Inferior parietal cortex (tissue), 1 donor: Measurements from ENCODE around the gene ZNF436.
A peak's percentile ranks its signal among the peaks of the same experiment; 100 is the strongest.

Source experiments
- DNase-seq: peaks from one replicate; pipeline ENCODE4 v3.0.0-alpha.2; 2016; ENCODE audit errors: extremely low spot score

ZNF436 gene

GRCh38 chr1:23369335-23370013, at the start of gene ZNF436:
Gene ZNF436, minus strand, starts transcription at chr1:23369836. Its CDS starts 1,831 bp downstream, at chr1:23368005.
- peak; percentile 76 for DNase-seq

GRCh38 chr1:23419180-23419579, 49.5 kb upstream of the ZNF436 start:
- DNase-seq: no peak

GRCh38 chr1:23417570-23417969, 47.9 kb upstream of the ZNF436 start:
- DNase-seq: no peak

- no peak for DNase-seq
These were observed 47.3 kb upstream of the ZNF436 start for GRCh38 chr1:23416964-23417363.

- no peak for DNase-seq
These were observed 39.2 kb upstream of the ZNF436 start for GRCh38 chr1:23408797-23409290.

- no peak for DNase-seq
These were observed 37.5 kb upstream of the ZNF436 start for GRCh38 chr1:23407016-23407630.

GRCh38 chr1:23405946-23406345, 36.3 kb upstream of the ZNF436 start:
- no peak for DNase-seq

GRCh38 chr1:23403735-23404486, 34.3 kb upstream of the ZNF436 start:
- DNase-seq: peak; percentile 86

GRCh38 chr1:23403355-23403734, 33.7 kb upstream of the ZNF436 start:
- DNase-seq: no peak

GRCh38 chr1:23403038-23403336, 33.4 kb upstream of the ZNF436 start:
- no peak for DNase-seq

- no peak for DNase-seq
These were observed 32.8 kb upstream of the ZNF436 start for GRCh38 chr1:23402286-23403037.

- DNase-seq: no peak
These were observed 31.7 kb upstream of the ZNF436 start for GRCh38 chr1:23401313-23401712.

- no peak for DNase-seq
These were observed 30.9 kb upstream of the ZNF436 start for GRCh38 chr1:23400324-23401114.

- DNase-seq: no peak
These were observed 29.6 kb upstream of the ZNF436 start for GRCh38 chr1:23399229-23399628.

- no peak for DNase-seq
These were observed 28.3 kb upstream of the ZNF436 start for GRCh38 chr1:23397908-23398307.

GRCh38 chr1:23396380-23396779, 26.7 kb upstream of the ZNF436 start:
- DNase-seq: no peak

- no peak for DNase-seq
These were observed 26.2 kb upstream of the ZNF436 start for GRCh38 chr1:23395849-23396248.

- DNase-seq: no peak
These were observed 25.6 kb upstream of the ZNF436 start for GRCh38 chr1:23395154-23395724.

- DNase-seq: no peak
These were observed 25.0 kb upstream of the ZNF436 start for GRCh38 chr1:23394684-23395083.

GRCh38 chr1:23394181-23394580, 24.5 kb upstream of the ZNF436 start:
- DNase-seq: no peak

GRCh38 chr1:23393706-23394105, 24.1 kb upstream of the ZNF436 start:
- no peak for DNase-seq
